ENCODE measurements around the gene TRABD. TPM values are rescaled to one million over a fixed set of nuclear protein-coding genes. Genes with fewer than 3 reads are reported as not detected.
"Not testable (repeated sequence)": the region's sequence is repeated elsewhere in the genome, so short reads cannot be mapped to it uniquely, and the experiment has no call there.

Gene TRABD
- total RNA-seq, 2 experiments from 2014 or later = 136 to 138 TPM

DNA sequence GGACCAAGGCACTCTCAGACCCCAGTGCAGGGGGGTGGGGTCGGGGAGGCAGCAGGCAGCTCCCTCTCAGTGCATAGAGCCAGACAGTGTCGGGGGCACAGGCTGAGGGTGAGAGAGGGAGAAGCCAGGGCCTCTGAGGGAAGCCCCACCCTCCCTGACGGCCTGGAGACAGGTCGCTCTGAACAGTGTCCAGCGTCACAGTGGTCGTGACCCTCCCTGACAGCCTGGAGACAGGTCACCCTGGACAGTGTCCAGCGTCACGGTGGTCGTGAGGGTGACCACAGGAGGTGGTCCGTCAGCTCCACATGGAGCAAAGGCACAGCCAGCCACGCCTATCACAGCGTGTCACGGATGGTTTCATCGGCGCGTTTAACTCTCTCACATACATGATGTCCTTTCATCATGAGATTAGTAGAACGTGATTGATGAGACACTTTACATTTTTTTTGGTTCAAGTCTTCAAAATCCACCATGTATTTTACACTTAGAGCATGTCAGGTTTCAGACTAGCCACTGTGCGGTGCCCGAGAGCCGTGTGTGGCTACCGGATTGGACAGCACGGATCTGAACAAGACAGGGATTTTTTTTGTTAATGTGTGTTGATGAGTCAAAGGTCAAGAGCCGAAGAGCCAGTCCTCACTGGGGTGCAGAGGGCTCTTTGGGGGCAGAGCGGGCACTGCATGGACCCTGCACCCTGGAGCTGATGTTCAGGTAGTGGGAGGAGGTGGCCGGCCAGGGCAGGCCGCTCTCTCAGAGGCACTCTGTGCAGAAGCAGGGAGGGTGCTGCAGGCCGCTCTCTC is 39.1 kb upstream of the TRABD start:
- Mint-ChIP-seq H3K9me3 (no peaks in the 10 kb centered on the region), H3K27ac (no peak overlapping the region), H3K4me3 (no peak overlapping the region), H3K4me1 (no peaks in the 10 kb centered on the region), H3K36me3 (ENCODE audit: low read depth) (no peaks in the 10 kb centered on the region), H3K27me3 (peaks cover 14% of the 10 kb centered on the region)
- no peak for DNase-seq
- ChIA-PET POLR2A (no interaction called here), CTCF (interaction anchor here (0.6 kb wide), 1 partner anchor 8 kb away, joined by 3 read pairs; no protein-coding TSS in a partner anchor)

DNA sequence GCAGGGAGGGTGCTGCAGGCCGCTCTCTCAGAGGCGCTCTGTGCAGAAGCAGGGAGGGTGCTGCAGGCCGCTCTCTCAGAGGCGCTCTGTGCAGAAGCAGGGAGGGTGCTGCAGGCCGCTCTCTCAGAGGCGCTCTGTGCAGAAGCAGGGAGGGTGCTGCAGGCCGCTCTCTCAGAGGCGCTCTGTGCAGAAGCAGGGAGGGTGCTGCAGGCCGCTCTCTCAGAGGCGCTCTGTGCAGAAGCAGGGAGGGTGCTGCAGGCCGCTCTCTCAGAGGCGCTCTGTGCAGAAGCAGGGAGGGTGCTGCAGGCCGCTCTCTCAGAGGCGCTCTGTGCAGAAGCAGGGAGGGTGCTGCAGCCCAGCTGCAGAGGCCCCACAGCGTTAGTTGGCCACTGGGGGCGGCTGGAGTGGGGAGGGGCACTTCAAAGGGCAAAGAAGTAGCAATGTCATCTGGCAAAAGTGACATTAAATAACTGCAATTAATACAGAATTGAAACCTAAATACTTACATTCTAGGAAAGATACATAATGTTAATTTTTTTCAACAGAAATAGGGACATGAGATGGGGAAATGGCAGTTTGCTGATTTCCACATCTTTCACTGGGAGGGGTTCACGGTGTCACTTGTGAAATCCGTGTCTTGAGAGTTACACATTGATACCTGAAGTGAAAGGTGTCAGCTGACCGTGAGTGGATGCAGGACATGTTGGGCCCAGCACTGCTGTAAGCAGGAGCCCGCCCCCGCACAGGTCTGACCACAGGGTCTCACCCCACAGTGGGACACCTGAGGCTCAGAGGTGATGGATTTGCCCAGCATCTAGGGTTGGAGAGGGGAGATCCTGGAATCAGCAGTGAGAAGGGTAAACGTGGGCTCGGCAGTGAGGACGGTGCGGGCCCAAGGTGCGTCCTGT is 38.2 kb upstream of the TRABD start:
- CTCF ChIA-PET = interaction anchor here (0.6 to 3.4 kb wide), 10 partner anchors 9 to 380 kb away, joined by 3 to 18 read pairs (median 5); no protein-coding TSS in a partner anchor
- H3K27me3 Mint-ChIP-seq; H3K4me3 Mint-ChIP-seq; H3K4me1 Mint-ChIP-seq; H3K27ac Mint-ChIP-seq; H3K9me3 Mint-ChIP-seq; DNase-seq; H3K36me3 Mint-ChIP-seq (ENCODE audit: low read depth); POLR2A ChIA-PET: not testable (repeated sequence)

DNA sequence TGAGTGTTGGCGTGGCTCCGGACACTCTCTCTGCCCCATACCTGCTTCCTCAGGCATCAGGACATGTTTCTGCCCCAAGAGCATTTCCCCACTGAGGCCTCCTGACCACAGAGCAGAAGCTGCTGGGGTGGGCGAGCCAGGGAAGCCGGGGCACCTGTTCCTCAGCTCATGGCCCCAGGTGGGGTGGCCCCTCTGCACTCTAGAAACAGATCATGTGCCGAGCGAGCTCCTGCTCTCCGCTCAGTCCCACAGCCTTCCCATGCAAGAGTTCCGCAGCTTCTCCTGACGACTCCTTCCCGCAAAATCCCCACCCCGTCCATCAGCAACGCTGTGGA is 37.6 kb upstream of the TRABD start:
- POLR2A ChIA-PET = no interaction called here
- Mint-ChIP-seq H3K4me1 (no peaks in the 10 kb centered on the region), H3K9me3 (no peaks in the 10 kb centered on the region), H3K27me3 (peaks cover 7% of the 10 kb centered on the region), H3K27ac (no peak overlapping the region), H3K4me3 (no peak overlapping the region), H3K36me3 (ENCODE audit: low read depth) (no peaks in the 10 kb centered on the region)
- no peak for DNase-seq
- CTCF ChIA-PET = interaction anchor here (1.3 to 3.4 kb wide), 9 partner anchors 10 to 381 kb away, joined by 3 to 18 read pairs (median 6); no protein-coding TSS in a partner anchor

DNA sequence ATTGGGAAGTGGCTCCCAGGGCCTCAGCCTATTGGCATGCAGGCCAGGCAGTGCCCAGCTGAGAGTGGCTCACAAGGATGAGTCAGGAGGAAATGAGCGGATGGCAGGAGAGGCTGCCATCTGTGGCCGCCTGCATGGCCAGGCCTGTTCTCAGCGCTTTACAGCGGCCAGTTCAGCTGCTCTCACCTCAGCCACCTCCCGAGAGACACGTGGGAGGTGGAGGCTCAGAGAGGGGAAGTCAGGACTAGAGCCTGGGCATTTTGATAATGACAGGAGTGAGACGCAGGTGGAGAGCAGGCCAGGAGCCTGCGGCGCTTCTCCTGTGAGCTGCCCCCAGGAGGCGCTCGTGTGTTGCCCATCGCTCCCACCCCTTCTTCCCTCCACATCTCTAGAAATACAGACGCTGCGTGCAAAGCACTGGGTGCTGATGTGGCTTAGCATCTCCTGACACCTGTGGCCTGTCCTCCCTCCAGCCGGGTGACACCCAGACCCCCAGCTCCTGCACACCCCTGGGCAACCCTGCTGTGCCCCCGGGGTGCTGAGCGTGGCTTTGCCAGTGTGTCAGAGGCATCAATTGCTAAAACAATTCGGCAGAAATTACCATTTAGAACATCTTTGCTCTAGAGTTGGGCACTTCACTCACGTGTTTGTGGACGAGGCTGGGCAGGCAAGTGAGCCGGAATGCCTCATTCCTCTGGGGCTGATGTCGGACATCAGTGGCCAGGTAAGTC is 36.6 kb upstream of the TRABD start:
- H3K9me3 Mint-ChIP-seq = no peaks in the 10 kb centered on the region
- H3K27ac Mint-ChIP-seq = no peak overlapping the region

DNA sequence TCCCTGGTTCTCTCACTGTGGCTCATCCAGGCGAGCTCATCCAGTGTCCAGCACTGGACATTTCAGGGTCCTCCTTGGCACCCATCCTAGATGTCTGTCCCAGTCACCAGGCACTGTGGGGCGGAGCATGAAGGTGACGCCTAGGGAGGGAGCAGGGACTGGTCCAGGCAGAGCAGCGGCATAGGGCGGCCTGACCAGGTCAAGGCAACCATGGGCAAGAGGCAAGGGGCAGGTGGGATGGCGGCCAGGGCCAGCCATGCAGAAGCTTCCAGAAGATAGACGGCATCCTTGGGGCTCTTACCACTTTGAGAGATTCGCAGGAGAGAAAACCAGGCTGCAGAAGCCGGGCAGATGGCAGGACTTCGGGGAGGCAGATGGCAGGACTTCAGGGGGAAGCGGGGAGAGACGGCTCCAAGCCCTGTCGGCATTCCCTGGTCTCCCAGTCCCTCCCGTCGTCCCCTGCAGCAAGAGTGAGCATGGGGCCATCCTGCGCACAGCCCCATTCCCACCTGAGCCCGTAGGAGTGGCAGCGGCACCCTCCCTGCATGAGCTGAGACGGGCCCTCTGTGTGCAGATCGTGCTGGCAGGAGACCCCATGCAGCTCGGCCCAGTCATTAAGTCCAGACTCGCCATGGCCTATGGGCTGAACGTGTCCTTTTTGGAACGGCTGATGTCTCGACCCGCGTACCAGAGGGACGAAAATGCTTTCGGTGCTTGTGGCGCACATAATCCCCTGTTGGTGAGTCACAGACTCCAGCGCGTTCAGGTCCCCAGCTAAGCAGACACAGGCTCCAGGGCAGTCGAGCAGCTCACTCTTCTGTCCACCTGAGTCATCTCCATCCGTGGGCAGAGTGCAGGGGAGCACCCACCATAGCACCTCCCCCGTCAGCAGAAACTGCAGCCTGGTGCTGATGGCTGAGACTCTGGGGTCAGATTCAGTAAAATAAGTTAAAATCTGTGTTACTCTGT is 35.3 kb upstream of the TRABD start:
- ChIA-PET CTCF (interaction anchor here (0.9 to 3.4 kb wide), 4 partner anchors 22 to 61 kb away, joined by 3 to 18 read pairs (median 11); no protein-coding TSS in a partner anchor), POLR2A (interaction anchor here (1.2 kb wide), 1 partner anchor 61 kb away, joined by 5 read pairs; no protein-coding TSS in a partner anchor)
- no peak overlapping the region for H3K27ac Mint-ChIP-seq
- H3K27me3 Mint-ChIP-seq = peaks cover 3% of the 10 kb centered on the region
- no peak overlapping the region for H3K4me3 Mint-ChIP-seq
- no peaks in the 10 kb centered on the region for H3K4me1 Mint-ChIP-seq
- no peak for DNase-seq
- H3K36me3 Mint-ChIP-seq (ENCODE audit: low read depth) = no peaks in the 10 kb centered on the region
- H3K9me3 Mint-ChIP-seq = no peaks in the 10 kb centered on the region

More for the DNA sequence above, 36.6 kb upstream of the TRABD start:
- peaks cover 3% of the 10 kb centered on the region for H3K27me3 Mint-ChIP-seq
- ChIA-PET POLR2A (interaction anchor here (1.2 kb wide), 1 partner anchor 62 kb away, joined by 5 read pairs; no protein-coding TSS in a partner anchor), CTCF (interaction anchor here (0.6 to 3.4 kb wide), 13 partner anchors 9 to 382 kb away, joined by 3 to 18 read pairs (median 4); no protein-coding TSS in a partner anchor)
- no peak overlapping the region for H3K4me3 Mint-ChIP-seq
- no peaks in the 10 kb centered on the region for H3K36me3 Mint-ChIP-seq (ENCODE audit: low read depth)
- peak; percentile 79 for DNase-seq
- no peaks in the 10 kb centered on the region for H3K4me1 Mint-ChIP-seq

GRCh38 chr22:50151571-50152537 is 33.9 kb upstream of the TRABD start:
- POLR2A ChIA-PET = no interaction called here
- no peak for DNase-seq
- no peaks in the 10 kb centered on the region for H3K36me3 Mint-ChIP-seq (ENCODE audit: low read depth)
- no peaks in the 10 kb centered on the region for H3K9me3 Mint-ChIP-seq
- no peaks in the 10 kb centered on the region for H3K4me1 Mint-ChIP-seq
- no peak overlapping the region for H3K4me3 Mint-ChIP-seq
- H3K27me3 Mint-ChIP-seq = peaks cover 3% of the 10 kb centered on the region
- no peak overlapping the region for H3K27ac Mint-ChIP-seq
- CTCF ChIA-PET = no interaction called here

- no peak for DNase-seq
- ChIA-PET CTCF (no interaction called here), POLR2A (no interaction called here)
- no peak overlapping the region for H3K27ac Mint-ChIP-seq
- no peaks in the 10 kb centered on the region for H3K9me3 Mint-ChIP-seq
- H3K36me3 Mint-ChIP-seq (ENCODE audit: low read depth) = no peaks in the 10 kb centered on the region
- H3K27me3 Mint-ChIP-seq = peaks cover 8% of the 10 kb centered on the region
- no peak overlapping the region for H3K4me3 Mint-ChIP-seq
- no peaks in the 10 kb centered on the region for H3K4me1 Mint-ChIP-seq
Measured at GRCh38 chr22:50153056-50153755, 32.5 kb upstream of the TRABD start.

DNA sequence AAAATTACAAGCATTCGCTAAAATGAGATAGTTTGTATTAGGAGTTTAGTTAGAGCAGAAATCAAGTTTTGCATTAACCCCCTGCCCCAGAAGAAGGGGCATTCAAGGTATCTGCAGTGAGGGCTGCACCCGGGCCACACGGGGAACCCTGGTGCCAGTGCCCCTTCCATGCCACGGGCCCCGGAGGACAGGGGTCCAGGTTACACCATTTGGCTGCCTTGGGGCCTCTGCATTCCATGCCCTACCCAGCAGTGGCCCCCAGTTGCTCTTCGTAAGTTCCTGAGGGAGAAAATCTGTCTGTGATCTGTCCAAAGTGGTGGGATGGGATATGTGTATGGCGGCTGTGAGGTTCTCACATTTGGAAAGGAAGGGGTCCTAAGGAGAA is 32.0 kb upstream of the TRABD start:
- no peak overlapping the region for H3K4me3 Mint-ChIP-seq
- no peak overlapping the region for H3K27ac Mint-ChIP-seq
- ChIA-PET CTCF (no interaction called here), POLR2A (no interaction called here)
- no peaks in the 10 kb centered on the region for H3K4me1 Mint-ChIP-seq
- H3K27me3 Mint-ChIP-seq = peaks cover 12% of the 10 kb centered on the region
- no peaks in the 10 kb centered on the region for H3K36me3 Mint-ChIP-seq (ENCODE audit: low read depth)
- DNase-seq = no peak
- no peaks in the 10 kb centered on the region for H3K9me3 Mint-ChIP-seq

- Mint-ChIP-seq H3K27ac (no peak overlapping the region), H3K36me3 (ENCODE audit: low read depth) (no peaks in the 10 kb centered on the region), H3K27me3 (peaks cover 17% of the 10 kb centered on the region), H3K4me3 (no peak overlapping the region), H3K4me1 (no peaks in the 10 kb centered on the region), H3K9me3 (no peaks in the 10 kb centered on the region)
- CTCF ChIA-PET = interaction anchor here (1.8 to 1.9 kb wide), 2 partner anchors 9 to 49 kb away, joined by 4 to 7 read pairs; no protein-coding TSS in a partner anchor
- POLR2A ChIA-PET = interaction anchor here (0.8 kb wide), 1 partner anchor 33 kb away, joined by 3 read pairs; no protein-coding TSS in a partner anchor
- DNase-seq = no peak
Measured at GRCh38 chr22:50157709-50158375, 27.9 kb upstream of the TRABD start.

DNA sequence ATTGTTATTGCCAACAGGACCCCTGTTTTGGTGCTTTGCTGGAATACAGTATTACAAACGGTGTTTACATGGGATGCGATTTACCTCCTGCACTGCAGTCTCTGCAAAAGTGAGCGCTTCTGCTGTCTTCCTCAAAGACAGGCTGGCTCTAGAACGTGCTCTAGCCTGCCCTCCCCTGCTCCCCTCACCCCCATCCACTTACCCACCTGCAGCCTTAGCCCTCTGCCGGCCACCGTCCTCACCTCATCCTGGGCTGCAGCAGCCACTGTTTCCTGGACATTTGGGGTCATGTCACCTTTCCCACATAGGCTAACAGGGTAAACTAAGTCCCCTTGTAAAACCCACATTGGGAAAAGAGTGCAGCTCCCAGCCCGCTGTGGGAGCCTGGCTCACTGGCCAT is 24.8 kb upstream of the TRABD start:
- H3K27ac Mint-ChIP-seq = no peak overlapping the region
- CTCF ChIA-PET = no interaction called here
- H3K36me3 Mint-ChIP-seq (ENCODE audit: low read depth) = no peaks in the 10 kb centered on the region
- H3K4me1 Mint-ChIP-seq = no peaks in the 10 kb centered on the region
- peaks cover 18% of the 10 kb centered on the region for H3K27me3 Mint-ChIP-seq
- DNase-seq = no peak
- H3K9me3 Mint-ChIP-seq = no peaks in the 10 kb centered on the region
- POLR2A ChIA-PET = no interaction called here
- H3K4me3 Mint-ChIP-seq = no peak overlapping the region
